DOHH2 (cell line): Measurements from ENCODE around the gene PPM1N.

Experiments
- H3F3A ChIP-seq: fragments of 200-600 bp; sonication (generic), shearing (Covaris generic); 2 replicates; pipeline ENCODE4 v1.6.0; 2016; ENCODE audit warnings: antibody characterized with exemption, mild to moderate bottlenecking; ENCODE audit not compliant: control insufficient read depth, insufficient read depth
- H3K27ac ChIP-seq: fragments of 200-600 bp; sonication (generic); 2 replicates; pipeline ENCODE4 v1.5.1; 2014; ENCODE audit warnings: low read depth, mild to moderate bottlenecking, low read length, moderate library complexity
- H3K27me3 ChIP-seq: fragments of 200-600 bp; sonication (generic); 2 replicates; pipeline ENCODE4 v1.6.1; 2014; ENCODE audit warnings: mild to moderate bottlenecking, low read length, mixed read lengths; ENCODE audit not compliant: control insufficient read depth
- H3K36me3 ChIP-seq: fragments of 200-600 bp; sonication (generic); 2 replicates; pipeline ENCODE4 v1.6.1; 2014; ENCODE audit warnings: mild to moderate bottlenecking, low read length, moderate library complexity, mixed read lengths; ENCODE audit not compliant: control insufficient read depth
- H3K4me1 ChIP-seq: fragments of 200-600 bp; sonication (generic); 2 replicates; pipeline ENCODE4 v1.6.1; 2014; ENCODE audit warnings: mild to moderate bottlenecking, low read length, mixed read lengths; ENCODE audit not compliant: control insufficient read depth
- H3K4me2 ChIP-seq: fragments of 200-600 bp; sonication (generic); 2 replicates; pipeline ENCODE4 v1.6.0; 2014; ENCODE audit warnings: mild to moderate bottlenecking, low read length, moderate library complexity
- H3K4me3 ChIP-seq: fragments of 200-600 bp; sonication (generic); 2 replicates; pipeline ENCODE4 v1.5.1; 2014; ENCODE audit warnings: mild to moderate bottlenecking, low read length, mixed read lengths
- H3K79me2 ChIP-seq: fragments of 200-600 bp; sonication (generic); 2 replicates; pipeline ENCODE4 v1.6.1; 2014; ENCODE audit warnings: mild to moderate bottlenecking, low read length, mixed read lengths; ENCODE audit not compliant: control insufficient read depth
- H3K9me2 ChIP-seq: fragments of 200-600 bp; sonication (generic); replicated peaks from 2 replicates; pipeline ENCODE4 v1.6.1; 2014; ENCODE audit warnings: mild to moderate bottlenecking, low read length, mixed read lengths; ENCODE audit not compliant: control insufficient read depth
- H3K9me3 ChIP-seq: fragments of 200-600 bp; sonication (generic); 2 replicates; pipeline ENCODE4 v1.6.1; 2014; ENCODE audit warnings: antibody characterized with exemption, low read length, mixed read lengths; ENCODE audit not compliant: control insufficient read depth, insufficient read depth
- H4K20me1 ChIP-seq: fragments of 200-600 bp; sonication (generic); 2 replicates; pipeline ENCODE4 v1.6.0; 2014; ENCODE audit warnings: low read depth, mild to moderate bottlenecking, antibody characterized with exemption, low read length, moderate library complexity; ENCODE audit not compliant: control insufficient read depth, insufficient read depth
- EZH2phosphoT487 ChIP-seq: fragments of 200-600 bp; sonication (generic); IDR thresholded peaks from 2 replicates; pipeline ENCODE4 v1.6.1; 2017; ENCODE audit warnings: borderline replicate concordance, mild to moderate bottlenecking, antibody characterized with exemption, low read length, moderate library complexity, mixed read lengths
- TF ChIP-seq, protein P1 (sequence below): fragments of 200-600 bp; sonication (generic); IDR thresholded peaks from one replicate; pipeline ENCODE4 v1.5.1; 2014; ENCODE audit warnings: antibody characterized with exemption, mild to moderate bottlenecking, low read depth, low read length; ENCODE audit not compliant: poor library complexity, severe bottlenecking

Gene PPM1N

DNA sequence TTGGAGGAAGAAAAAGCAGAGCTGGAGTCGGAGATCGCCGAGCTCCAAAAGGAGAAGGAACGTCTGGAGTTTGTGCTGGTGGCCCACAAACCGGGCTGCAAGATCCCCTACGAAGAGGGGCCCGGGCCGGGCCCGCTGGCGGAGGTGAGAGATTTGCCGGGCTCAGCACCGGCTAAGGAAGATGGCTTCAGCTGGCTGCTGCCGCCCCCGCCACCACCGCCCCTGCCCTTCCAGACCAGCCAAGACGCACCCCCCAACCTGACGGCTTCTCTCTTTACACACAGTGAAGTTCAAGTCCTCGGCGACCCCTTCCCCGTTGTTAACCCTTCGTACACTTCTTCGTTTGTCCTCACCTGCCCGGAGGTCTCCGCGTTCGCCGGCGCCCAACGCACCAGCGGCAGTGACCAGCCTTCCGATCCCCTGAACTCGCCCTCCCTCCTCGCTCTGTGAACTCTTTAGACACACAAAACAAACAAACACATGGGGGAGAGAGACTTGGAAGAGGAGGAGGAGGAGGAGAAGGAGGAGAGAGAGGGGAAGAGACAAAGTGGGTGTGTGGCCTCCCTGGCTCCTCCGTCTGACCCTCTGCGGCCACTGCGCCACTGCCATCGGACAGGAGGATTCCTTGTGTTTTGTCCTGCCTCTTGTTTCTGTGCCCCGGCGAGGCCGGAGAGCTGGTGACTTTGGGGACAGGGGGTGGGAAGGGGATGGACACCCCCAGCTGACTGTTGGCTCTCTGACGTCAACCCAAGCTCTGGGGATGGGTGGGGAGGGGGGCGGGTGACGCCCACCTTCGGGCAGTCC is 25.5 kb upstream of the PPM1N start:
- no peaks in the 10 kb centered on the region for H3K9me3 ChIP-seq
- peaks cover 21% of the 10 kb centered on the region for H3K27me3 ChIP-seq
- no peaks in the 10 kb centered on the region for H3K9me2 ChIP-seq

DNA sequence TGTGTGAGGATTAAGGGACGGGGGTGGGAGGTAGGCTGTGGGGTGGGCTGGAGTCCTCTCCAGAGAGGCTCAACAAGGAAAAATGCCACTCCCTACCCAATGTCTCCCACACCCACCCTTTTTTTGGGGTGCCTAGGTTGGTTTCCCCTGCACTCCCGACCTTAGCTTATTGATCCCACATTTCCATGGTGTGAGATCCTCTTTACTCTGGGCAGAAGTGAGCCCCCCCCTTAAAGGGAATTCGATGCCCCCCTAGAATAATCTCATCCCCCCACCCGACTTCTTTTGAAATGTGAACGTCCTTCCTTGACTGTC is 24.9 kb upstream of the PPM1N start:
- no peaks in the 10 kb centered on the region for H3K36me3 ChIP-seq
- no peak overlapping the region for H3K4me3 ChIP-seq
- H3K27ac ChIP-seq, result no peak overlapping the region
- 0 out of 2 replicates have a peak, but pooled peaks cover 6% of the 10 kb centered on the region for H3F3A ChIP-seq
- no peak overlapping the region for H3K4me2 ChIP-seq
- H3K9me2 ChIP-seq, result no peaks in the 10 kb centered on the region
- peaks cover 21% of the 10 kb centered on the region for H3K27me3 ChIP-seq
- peaks cover 2% of the 10 kb centered on the region for H3K79me2 ChIP-seq
- no peaks in the 10 kb centered on the region for H3K9me3 ChIP-seq
- TF ChIP-seq EZH2phosphoT487, result no peak
- TF ChIP-seq, protein P1, sequence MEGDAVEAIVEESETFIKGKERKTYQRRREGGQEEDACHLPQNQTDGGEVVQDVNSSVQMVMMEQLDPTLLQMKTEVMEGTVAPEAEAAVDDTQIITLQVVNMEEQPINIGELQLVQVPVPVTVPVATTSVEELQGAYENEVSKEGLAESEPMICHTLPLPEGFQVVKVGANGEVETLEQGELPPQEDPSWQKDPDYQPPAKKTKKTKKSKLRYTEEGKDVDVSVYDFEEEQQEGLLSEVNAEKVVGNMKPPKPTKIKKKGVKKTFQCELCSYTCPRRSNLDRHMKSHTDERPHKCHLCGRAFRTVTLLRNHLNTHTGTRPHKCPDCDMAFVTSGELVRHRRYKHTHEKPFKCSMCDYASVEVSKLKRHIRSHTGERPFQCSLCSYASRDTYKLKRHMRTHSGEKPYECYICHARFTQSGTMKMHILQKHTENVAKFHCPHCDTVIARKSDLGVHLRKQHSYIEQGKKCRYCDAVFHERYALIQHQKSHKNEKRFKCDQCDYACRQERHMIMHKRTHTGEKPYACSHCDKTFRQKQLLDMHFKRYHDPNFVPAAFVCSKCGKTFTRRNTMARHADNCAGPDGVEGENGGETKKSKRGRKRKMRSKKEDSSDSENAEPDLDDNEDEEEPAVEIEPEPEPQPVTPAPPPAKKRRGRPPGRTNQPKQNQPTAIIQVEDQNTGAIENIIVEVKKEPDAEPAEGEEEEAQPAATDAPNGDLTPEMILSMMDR, result no peak
- no peaks in the 10 kb centered on the region for H4K20me1 ChIP-seq
- H3K4me1 ChIP-seq, result peaks cover 46% of the 10 kb centered on the region

More for the DNA sequence above, 25.5 kb upstream of the PPM1N start:
- H3K4me3 ChIP-seq, result no peak overlapping the region
- no peak overlapping the region for H3K4me2 ChIP-seq
- peaks cover 46% of the 10 kb centered on the region for H3K4me1 ChIP-seq
- H4K20me1 ChIP-seq, result no peaks in the 10 kb centered on the region
- H3K79me2 ChIP-seq, result peaks cover 6% of the 10 kb centered on the region
- no peak for TF ChIP-seq EZH2phosphoT487
- TF ChIP-seq, protein P1, result no peak
- H3K36me3 ChIP-seq, result no peaks in the 10 kb centered on the region
- no peak overlapping the region for H3K27ac ChIP-seq
- peaks cover 4% of the 10 kb centered on the region; the same call in 1 of the 2 replicates for H3F3A ChIP-seq

DNA sequence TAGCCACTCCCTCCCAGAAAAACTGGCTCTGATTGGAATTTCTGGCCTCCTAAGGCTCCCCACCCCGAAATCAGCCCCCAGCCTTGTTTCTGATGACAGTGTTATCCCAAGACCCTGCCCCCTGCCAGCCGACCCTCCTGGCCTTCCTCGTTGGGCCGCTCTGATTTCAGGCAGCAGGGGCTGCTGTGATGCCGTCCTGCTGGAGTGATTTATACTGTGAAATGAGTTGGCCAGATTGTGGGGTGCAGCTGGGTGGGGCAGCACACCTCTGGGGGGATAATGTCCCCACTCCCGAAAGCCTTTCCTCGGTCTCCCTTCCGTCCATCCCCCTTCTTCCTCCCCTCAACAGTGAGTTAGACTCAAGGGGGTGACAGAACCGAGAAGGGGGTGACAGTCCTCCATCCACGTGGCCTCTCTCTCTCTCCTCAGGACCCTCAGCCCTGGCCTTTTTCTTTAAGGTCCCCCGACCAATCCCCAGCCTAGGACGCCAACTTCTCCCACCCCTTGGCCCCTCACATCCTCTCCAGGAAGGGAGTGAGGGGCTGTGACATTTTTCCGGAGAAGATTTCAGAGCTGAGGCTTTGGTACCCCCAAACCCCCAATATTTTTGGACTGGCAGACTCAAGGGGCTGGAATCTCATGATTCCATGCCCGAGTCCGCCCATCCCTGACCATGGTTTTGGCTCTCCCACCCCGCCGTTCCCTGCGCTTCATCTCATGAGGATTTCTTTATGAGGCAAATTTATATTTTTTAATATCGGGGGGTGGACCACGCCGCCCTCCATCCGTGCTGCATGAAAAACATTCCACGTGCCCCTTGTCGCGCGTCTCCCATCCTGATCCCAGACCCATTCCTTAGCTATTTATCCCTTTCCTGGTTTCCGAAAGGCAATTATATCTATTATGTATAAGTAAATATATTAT is 24.3 kb upstream of the PPM1N start:
- Histone ChIP-seq H3F3A (0 out of 2 replicates have a peak, but pooled peaks cover 6% of the 10 kb centered on the region), H3K27me3 (peaks cover 21% of the 10 kb centered on the region), H3K4me2 (no peak overlapping the region), H3K4me1 (peaks cover 45% of the 10 kb centered on the region), H3K79me2 (no peaks in the 10 kb centered on the region), H3K4me3 (no peak overlapping the region), H3K9me2 (no peaks in the 10 kb centered on the region), H3K36me3 (no peaks in the 10 kb centered on the region), H4K20me1 (no peaks in the 10 kb centered on the region), H3K27ac (no peak overlapping the region), H3K9me3 (no peaks in the 10 kb centered on the region)
- no peak for TF ChIP-seq EZH2phosphoT487
- TF ChIP-seq, protein P1, result no peak
